Stomach (tissue), 9 donors: ENCODE measurements around the gene RAPGEF1. TPM values are rescaled to one million over a fixed set of nuclear protein-coding genes. Genes with fewer than 3 reads are reported as not detected.
A peak's percentile ranks its signal among the peaks of the same experiment; 100 is the strongest.

Source experiments
- DNase-seq, 2 donors: peaks; one replicate each; pipeline versions ENCODE4 v3.0.0 to v3.0.0-alpha.2; 2013 to 2019
- H3K27ac ChIP-seq, 5 donors: fragments of 200-600 bp in 4 of 5; sonication (generic) in 4 of 5; one replicate each; pipeline ENCODE4 v1.5.1; 2013 to 2019; ENCODE audit warnings: mild to moderate bottlenecking in 1 of 5, moderate library complexity in 1 of 5
- H3K27me3 ChIP-seq, 3 donors: fragments of 200-600 bp; sonication (generic); one replicate each; pipeline ENCODE4 v1.5.1; 2017 to 2019; ENCODE audit warnings: mixed run types in 1 of 3
- H3K36me3 ChIP-seq, 4 donors: fragments of 200-600 bp; sonication (generic); 1 replicate in 3 of 4; 2 replicates in 1 of 4; pipeline ENCODE4 v1.5.1; 2016 to 2019
- H3K4me1 ChIP-seq, 4 donors: fragments of 200-600 bp; sonication (generic); one replicate each; pipeline ENCODE4 v1.5.1; 2016 to 2019
- H3K4me3 ChIP-seq, 4 donors: fragments of 200-600 bp; sonication (generic) in 3 of 4; one replicate each; pipeline ENCODE4 v1.5.1; 2016 to 2019; ENCODE audit warnings: mild to moderate bottlenecking in 1 of 4
- H3K9me3 ChIP-seq, 4 donors: fragments of 200-600 bp; sonication (generic); one replicate each; pipeline ENCODE4 v1.5.1; 2016 to 2019
- CTCF ChIP-seq, 7 experiments: fragments of 450-650 bp in 4 of 7; fragments of 200-600 bp in 3 of 7; sonication (generic) in 3 of 7; IDR thresholded peaks; one replicate each; pipeline ENCODE4 v1.5.1; 2016 to 2019; ENCODE audit warnings: antibody characterized with exemption in 7 of 7, control low read depth in 2 of 7, mild to moderate bottlenecking in 1 of 7
- EP300 ChIP-seq: sonication (generic); formaldehyde crosslinking; IDR thresholded peaks from one replicate; pipeline ENCODE4 v1.6.1; 2017; ENCODE audit warnings: antibody characterized with exemption
- POLR2A ChIP-seq, 4 donors: fragments of 450-650 bp; IDR thresholded peaks; one replicate each; pipeline ENCODE4 v1.6.1; 2016; ENCODE audit warnings: antibody characterized with exemption in 4 of 4, control low read depth in 2 of 4, mild to moderate bottlenecking in 1 of 4, moderate library complexity in 1 of 4
- POLR2AphosphoS5 ChIP-seq, 3 donors: sonication (generic); formaldehyde crosslinking; IDR thresholded peaks; one replicate each; pipeline ENCODE4 v1.6.1; 2016; ENCODE audit warnings: antibody characterized with exemption in 3 of 3
- WGBS, 5 donors: extraction: QIAGEN DNeasy Blood & Tissue Kit in 3 of 5; methylation state at CpG; one replicate each; pipeline versions ENCODE4 v1.1.5 to v1.1.7; 2013 to 2018; 5-methylcytosine and 5-hydroxymethylcytosine counted together
- intact Hi-C: fragments of 100-400 bp; cut with DNase I; formaldehyde crosslinking; loops from one replicate; pipeline ENCODE4 v1.15.1; 2023; ENCODE audit warnings: low total_unique reads
- polyA plus RNA-seq, 3 donors: library from polyadenylated mRNA; stranded (reverse); fragments of 200-250 nt; gene quantifications; one replicate each; pipeline ENCODE4 v1.2.3, GENCODE V29; 2013
- total RNA-seq, 5 donors: library from RNA; depleted of rRNA; stranded (reverse); fragments of >200 nt; gene quantifications; one replicate each; pipeline versions ENCODE4 v1.1.0 to v1.2.3, GENCODE V29; 2014 to 2016
- donor health status: healthy with polysubstance abuse.
- donor health status: Bipolar disorder and iron deficiency.
- donor health status: healthy.

Gene RAPGEF1
- total and polyA plus RNA-seq, 8 donors: 8.4 to 84.6 (median 45.1) TPM

GRCh38 chr9:131640438-131641137 is 99.3 kb downstream of the RAPGEF1 start:
- DNase-seq: no peak
- H3K27ac ChIP-seq: peak overlapping the region in 3 of 5 donors; percentile 14 to 82 (median 74)
- intact Hi-C loops: no loop called here
- TF ChIP-seq CTCF (IDR thresholded peaks at IDR 0.05) (no peak), EP300 (no peak), POLR2AphosphoS5 (IDR thresholded peaks at IDR 0.05) (no peak), POLR2A (IDR thresholded peaks at IDR 0.05) (no peak)
- 84 to 93% (median 87%) methylated on average over 11 of the region's 11 CpGs for WGBS, 5 donors
- H3K27me3 ChIP-seq: no peaks in the 10 kb centered on the region
- H3K9me3 ChIP-seq: no peaks in the 10 kb centered on the region
- peaks cover 13 to 74% (median 54%) of the 10 kb centered on the region in 4 donors for H3K36me3 ChIP-seq
- peaks cover under 1 to 51% (median 20%) of the 10 kb centered on the region in 4 donors for H3K4me1 ChIP-seq
- H3K4me3 ChIP-seq: no peak overlapping the region

GRCh38 chr9:131639769-131640437 is 100.0 kb downstream of the RAPGEF1 start:
- intact Hi-C loops: no loop called here
- WGBS, 5 donors: 62 to 86% (median 74%) methylated on average over 9 of the region's 9 CpGs

GRCh38 chr9:131636593-131636992 is 103.3 kb downstream of the RAPGEF1 start:
- TF ChIP-seq EP300: no peak
- no peak for TF ChIP-seq CTCF (IDR thresholded peaks at IDR 0.05)
- no peak for TF ChIP-seq POLR2A (IDR thresholded peaks at IDR 0.05)
- no peak for TF ChIP-seq POLR2AphosphoS5 (IDR thresholded peaks at IDR 0.05)
- no peaks in the 10 kb centered on the region for H3K27me3 ChIP-seq
- no peaks in the 10 kb centered on the region for H3K9me3 ChIP-seq
- WGBS, 5 donors: 81 to 88% (median 84%) methylated on average over 6 of the region's 6 CpGs
- intact Hi-C loops: no loop called here
- no peak overlapping the region for H3K4me3 ChIP-seq
- H3K4me1 ChIP-seq: peaks cover 9 to 45% (median 25%) of the 10 kb centered on the region in 4 donors
- DNase-seq: no peak
- peak overlapping the region in 4 of 5 donors; percentile 76 to 85 (median 84) for H3K27ac ChIP-seq
- H3K36me3 ChIP-seq: peaks cover 9 to 66% (median 34%) of the 10 kb centered on the region in 4 donors

More at GRCh38 chr9:131639769-131640437, 100.0 kb downstream of the RAPGEF1 start:
- DNase-seq: no peak
- Histone ChIP-seq H3K4me3 (no peak overlapping the region), H3K4me1 (peaks cover 7 to 51% (median 24%) of the 10 kb centered on the region in 4 donors), H3K36me3 (peaks cover 13 to 68% (median 50%) of the 10 kb centered on the region in 4 donors), H3K27ac (peak overlapping the region in 3 of 5 donors; percentile 8 to 82 (median 14)), H3K27me3 (no peaks in the 10 kb centered on the region), H3K9me3 (no peaks in the 10 kb centered on the region)
- TF ChIP-seq CTCF (IDR thresholded peaks at IDR 0.05): no peak
- no peak for TF ChIP-seq EP300
- TF ChIP-seq POLR2A (IDR thresholded peaks at IDR 0.05): no peak
- no peak for TF ChIP-seq POLR2AphosphoS5 (IDR thresholded peaks at IDR 0.05)

GRCh38 chr9:131635892-131636291 is 104.0 kb downstream of the RAPGEF1 start:
- Histone ChIP-seq H3K27me3 (no peaks in the 10 kb centered on the region), H3K4me3 (no peak overlapping the region), H3K9me3 (no peaks in the 10 kb centered on the region), H3K36me3 (peaks cover 5 to 59% (median 31%) of the 10 kb centered on the region in 4 donors), H3K4me1 (peaks cover 9 to 45% (median 27%) of the 10 kb centered on the region in 4 donors), H3K27ac (peak overlapping the region; percentile 16 to 85 (median 83))
- no peak for DNase-seq
- 70 to 81% (median 73%) methylated on average over 5 of the region's 5 CpGs for WGBS, 5 donors
- intact Hi-C loops: no loop called here
- no peak for TF ChIP-seq EP300
- TF ChIP-seq CTCF (IDR thresholded peaks at IDR 0.05): no peak
- no peak for TF ChIP-seq POLR2A (IDR thresholded peaks at IDR 0.05)
- no peak for TF ChIP-seq POLR2AphosphoS5 (IDR thresholded peaks at IDR 0.05)
